Measurements from ENCODE around the gene B3GALNT2.
"Not testable (repeated sequence)": the region's sequence is repeated elsewhere in the genome, so short reads cannot be mapped to it uniquely, and the experiment has no call there.

B3GALNT2 gene

DNA sequence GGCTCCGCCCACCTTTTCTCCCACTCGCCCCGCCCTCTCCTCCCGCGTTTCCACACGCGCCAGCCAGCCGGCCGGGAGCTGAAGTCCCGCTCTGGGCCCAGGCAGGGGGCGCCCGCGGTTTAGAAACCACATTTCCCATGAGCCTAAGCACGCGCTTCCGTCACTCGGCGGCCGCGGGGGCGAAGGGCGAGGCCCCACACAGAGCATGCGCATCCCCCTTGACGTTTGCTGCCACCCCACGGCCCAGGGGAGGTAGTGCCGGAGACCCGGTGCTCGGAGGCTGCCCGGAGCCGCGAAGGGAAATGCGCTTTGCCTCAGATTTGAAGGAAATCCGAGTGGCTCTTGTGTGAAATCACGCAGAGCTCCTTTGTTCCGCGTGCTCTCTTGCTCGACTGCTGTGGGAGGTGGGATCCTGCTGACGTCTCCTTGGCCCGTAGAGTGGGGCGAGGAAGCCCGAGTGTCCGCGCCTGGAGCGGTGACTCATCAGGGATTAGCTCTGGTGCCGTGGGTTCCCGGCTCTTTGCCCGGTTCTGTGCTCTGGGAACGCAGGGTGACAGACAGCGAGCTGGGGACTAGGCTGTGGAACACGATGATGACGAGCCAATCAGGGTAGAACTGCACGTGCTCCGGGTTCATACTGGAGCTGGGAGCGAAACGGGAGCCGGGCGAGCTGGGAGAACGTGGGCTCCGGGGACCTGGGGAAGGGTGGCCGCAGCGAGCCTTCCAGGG, 406 bp upstream of the B3GALNT2 start:
- in situ Hi-C loops (cut with MboI; ENCODE audit: low sequenced_read_pairs) = no loop called here

DNA sequence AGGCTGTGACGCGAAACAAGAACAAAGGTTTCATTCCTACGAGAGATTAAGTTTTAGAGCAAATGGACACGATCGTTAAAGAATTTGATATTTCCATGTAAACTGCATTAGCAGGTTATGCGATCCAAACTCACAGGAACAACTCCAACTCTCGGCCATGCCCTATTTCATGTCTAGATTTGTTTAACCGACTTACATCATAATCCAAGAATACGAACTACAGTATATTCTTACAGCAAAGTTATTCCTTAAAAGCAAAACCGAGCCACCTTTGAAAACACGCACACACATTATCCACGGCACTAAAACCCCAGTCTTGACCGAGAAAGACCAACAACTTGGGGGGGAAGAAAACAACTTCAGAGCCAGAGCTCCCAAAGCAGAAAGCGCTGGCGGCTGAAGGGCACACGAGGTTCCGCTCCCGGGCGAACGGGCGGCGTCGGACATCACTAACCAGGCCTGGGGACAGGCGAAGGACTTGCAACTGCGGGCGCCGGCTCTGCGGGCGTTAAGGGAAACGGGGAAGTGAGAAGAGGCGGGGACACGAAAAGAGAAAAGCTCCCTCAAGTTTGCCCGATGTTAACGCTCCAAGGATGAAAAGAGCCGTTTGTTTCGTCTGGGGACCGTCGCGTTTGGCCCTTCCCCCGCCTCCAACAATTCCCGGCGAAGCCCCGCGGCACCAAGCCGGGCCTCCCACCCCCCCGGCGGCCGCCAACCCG, 690 bp downstream of the B3GALNT2 start:
- in situ Hi-C loops (cut with MboI; ENCODE audit: low sequenced_read_pairs) = no loop called here

DNA sequence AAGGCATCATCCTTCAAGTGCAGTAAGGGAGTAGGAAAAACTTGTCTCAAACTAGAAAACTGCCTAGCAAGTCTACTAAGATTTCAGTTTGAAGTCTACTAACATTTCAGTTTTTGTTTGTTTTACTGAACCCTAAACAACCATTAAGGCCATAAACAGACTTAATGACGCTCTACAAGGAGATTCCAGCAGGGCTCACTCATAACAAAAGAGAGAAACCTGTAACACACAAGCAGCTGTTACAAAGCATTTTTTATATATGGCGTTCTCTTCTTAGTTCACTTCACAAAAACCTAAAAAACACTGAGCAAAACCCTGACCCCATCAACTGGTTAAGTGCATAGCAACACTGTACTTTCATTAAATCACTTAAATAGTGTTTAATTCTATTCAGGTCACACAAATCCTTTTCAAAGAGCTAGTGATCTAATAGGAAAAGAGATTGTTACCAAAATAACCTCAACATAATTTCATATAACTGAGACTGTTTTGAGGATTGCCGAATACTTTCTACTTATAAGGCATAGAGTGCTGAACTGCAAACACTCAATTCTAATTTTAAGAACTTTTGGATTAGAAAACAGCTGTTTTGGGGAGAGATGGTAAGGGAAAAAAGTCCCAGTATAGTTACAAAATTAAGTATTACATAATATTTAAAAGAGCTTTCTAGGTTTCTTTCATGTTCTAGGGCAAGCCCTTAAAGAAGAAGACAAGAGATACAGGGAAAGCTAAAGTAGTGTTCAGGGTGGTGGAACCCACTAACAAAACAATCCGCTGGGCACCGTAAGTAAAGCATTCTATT, 1.4 kb downstream of the B3GALNT2 start:
- in situ Hi-C loops (cut with MboI; ENCODE audit: low sequenced_read_pairs) = no loop called here

DNA sequence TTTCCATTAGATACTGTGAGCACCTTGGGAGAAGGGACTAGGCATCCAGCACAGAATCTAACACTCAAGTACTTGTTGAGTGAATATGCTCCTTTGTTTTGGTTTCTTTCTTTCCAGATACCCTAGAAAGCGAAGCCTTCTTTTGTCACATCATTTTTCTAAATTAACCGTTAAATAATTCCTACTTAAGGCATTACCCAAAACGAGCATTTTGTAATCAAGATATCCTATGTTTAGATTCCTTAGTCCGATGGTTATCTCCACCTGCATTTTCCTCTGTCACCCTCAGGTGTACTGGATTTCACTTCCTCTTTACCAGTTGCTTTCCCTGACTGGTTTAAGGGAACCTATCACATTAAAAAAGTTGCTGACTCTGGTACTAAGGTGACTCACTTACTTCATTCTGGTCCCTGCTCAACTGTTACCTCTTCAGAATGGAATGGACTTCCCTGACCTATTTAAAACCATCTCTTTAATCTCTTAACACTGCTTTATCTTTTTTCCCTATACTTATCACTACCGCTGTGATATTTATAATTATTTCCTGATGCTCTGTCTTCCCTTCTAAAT, 3.2 kb downstream of the B3GALNT2 start:
- in situ Hi-C loops (cut with MboI; ENCODE audit: low sequenced_read_pairs) = no loop called here

DNA sequence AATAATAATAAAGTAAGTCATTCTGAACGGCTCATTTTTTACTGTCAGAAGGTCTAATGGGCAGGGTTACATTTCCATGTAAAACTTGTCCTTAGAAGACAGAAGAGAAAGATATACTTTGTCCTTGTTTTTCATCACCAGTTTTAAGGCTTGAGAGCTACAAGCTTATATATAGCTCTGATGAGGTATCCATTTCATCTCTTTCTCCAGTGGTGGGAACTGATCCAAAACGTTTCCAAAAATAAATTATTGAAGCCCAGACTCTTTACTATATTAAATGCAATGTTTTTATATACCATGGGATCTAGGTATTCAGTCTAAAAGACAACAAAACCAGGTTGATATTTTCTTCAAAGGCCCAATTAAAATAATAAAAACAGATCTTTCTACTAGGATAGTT, 8.7 kb downstream of the B3GALNT2 start:
- in situ Hi-C loops (cut with MboI; ENCODE audit: low sequenced_read_pairs) = no loop called here

DNA sequence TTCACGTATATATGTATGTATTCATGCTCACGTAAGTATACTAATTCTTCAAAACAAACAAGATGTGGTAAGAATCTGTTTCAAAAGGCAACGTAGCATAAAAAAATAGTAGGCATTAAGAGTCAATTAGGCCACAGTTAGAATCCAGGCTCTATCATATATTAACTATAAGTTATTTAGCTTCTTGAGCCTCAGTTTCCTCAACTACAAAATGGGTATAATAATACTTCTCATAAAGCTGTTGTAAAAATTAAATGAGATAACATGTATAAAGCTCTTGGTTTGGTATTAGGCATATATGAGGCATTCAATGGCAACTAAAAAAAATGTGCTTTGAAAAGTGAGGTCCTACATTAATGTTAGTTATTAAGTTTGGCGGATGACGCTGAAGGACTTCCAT, 9.2 kb downstream of the B3GALNT2 start:
- in situ Hi-C loops (cut with MboI; ENCODE audit: low sequenced_read_pairs) = no loop called here

DNA sequence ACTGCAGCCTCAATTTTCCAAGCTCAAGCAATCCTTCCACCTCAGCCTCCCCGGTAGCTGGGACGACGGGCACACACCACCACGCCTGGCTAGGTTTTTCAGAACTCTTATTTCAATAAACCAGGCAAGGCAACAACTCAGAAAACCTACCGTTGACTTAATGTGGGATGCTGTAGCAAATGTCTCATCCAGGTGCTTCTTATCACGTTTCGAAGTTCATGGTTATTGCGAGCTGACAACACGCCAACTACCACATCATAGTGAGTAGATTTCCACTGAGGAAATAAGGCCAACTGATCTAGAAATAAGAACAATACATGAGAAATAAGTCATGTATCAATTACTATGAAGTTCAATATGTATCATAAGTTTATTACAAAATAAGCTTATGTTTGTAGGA, 9.7 kb downstream of the B3GALNT2 start:
- in situ Hi-C loops (cut with MboI; ENCODE audit: low sequenced_read_pairs) = no loop called here

DNA sequence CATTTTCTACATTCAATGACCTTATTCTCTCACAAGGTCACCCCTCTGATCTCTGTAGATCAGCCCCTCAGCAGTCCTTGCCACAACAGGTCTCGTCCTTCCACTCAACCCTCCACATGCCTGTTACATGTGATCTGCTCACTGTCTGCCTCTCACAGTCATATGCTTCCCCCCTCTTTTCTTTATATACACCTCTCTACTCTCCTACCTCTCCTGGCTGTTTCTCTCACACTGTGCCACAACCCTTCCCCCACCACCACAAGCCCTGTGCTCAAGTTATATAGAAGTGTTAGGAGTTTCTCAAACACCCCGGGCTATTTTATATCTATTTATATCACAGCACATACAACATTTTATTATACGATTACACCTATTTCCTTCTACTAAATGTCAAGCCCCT, 12.6 kb downstream of the B3GALNT2 start:
- in situ Hi-C loops (cut with MboI; ENCODE audit: low sequenced_read_pairs) = no loop called here

DNA sequence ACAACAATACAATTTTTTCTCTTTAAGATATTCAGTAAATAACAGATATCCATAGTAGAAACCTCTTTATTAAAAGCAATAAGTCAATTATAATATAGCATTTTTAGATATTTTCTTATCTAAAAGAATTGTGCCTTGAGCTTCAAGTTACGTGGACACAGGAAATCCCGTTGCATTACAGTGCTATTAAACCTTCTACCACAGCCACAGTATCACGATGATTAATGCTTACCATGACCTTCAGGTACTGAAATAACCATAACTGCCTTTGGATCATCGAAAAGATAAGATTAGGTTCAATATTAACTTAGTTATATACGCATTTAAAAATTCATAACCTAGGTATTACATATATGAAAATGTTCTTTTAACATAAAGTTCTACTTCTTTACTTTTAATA, 17.9 kb downstream of the B3GALNT2 start:
- in situ Hi-C loops (cut with MboI; ENCODE audit: low sequenced_read_pairs) = no loop called here

DNA sequence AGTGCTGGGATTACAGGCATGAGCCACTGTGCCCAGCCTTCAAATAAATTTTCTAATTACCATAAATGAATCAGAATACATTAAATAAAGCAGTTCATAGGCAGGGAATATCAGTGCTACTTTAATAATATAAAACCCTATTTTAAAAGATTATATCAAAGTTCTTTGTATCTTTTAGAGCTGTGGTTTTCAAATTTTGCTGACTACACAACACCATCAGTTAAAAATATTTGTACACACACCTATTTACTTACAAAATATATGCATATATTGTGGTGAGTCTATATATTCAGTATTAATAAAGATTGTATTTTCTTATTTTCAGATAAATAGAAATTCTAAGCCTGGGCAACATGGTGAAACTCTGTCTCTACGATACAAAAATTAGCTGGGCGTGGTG, 18.7 kb downstream of the B3GALNT2 start:
- in situ Hi-C loops (cut with MboI; ENCODE audit: low sequenced_read_pairs) = no loop called here

DNA sequence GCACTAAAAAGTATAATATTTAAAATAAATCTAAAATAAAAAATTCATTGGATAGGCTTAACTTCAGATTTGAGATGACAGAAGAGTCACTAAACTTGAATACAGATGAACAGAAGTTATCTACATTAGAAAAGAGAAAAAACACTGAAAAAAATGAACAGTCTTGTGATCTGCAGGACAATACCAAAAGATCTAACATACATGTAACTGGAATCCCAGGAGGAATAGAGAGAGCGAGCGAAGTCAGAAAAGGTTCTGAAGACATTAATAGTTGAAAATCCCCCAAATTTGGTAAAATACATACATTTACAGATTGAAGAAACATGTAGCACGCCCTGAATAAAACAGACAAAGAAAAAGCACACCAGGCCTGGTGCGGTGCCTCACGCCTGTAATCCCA, 21.2 kb downstream of the B3GALNT2 start:
- in situ Hi-C loops (cut with MboI; ENCODE audit: low sequenced_read_pairs) = no loop called here

DNA sequence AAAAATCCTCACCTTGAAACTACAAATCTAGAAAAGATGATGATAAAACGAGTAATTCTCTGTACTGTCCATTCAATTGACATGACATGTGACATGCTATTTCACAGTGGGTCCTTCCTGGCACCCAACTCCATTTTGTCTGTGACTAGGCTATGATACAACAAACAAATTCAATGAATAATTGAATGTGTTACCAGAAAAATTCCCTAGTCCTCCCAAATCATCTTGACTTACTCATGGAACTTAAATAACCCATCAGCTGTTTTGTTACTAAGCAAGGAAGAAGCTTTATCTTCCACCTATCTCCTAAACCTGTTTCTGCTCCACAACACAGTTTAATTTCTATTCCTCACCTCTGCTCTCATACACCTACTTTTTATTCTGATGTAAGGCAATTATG, 30.4 kb downstream of the B3GALNT2 start:
- in situ Hi-C loops (cut with MboI; ENCODE audit: low sequenced_read_pairs) = no loop called here

DNA sequence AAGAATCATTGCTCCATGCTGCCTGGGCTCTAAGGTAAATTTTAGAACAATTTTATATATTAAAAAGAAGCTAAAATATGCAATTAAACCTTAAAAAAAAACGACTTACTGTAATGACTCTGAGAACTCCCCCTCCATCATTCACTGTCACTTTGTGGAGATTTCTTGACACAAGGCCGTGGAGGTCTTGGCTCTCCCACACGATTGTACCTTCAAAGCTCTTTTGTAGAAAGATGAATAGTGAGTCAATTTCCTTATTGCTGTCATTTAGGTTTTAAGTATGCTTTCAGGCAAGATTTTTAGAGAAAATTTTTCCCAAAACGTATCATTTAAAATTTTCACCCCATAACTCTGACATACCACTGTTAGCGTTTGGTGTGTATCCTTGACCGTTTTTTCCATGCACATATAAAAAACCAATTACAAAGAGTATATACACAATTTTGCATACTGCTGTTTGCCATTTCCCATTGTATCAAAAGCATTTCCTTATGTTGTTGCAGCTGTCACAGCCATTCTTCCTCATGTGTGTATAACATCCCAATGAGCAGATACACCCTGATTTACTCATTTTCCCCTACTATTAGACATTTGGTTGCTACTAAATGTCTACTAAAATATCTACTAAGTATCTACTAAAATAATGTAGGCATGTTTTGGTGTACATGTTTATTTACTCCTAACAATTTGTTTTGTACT, 33.4 kb downstream of the B3GALNT2 start:
- in situ Hi-C loops (cut with MboI; ENCODE audit: low sequenced_read_pairs) = no loop called here

DNA sequence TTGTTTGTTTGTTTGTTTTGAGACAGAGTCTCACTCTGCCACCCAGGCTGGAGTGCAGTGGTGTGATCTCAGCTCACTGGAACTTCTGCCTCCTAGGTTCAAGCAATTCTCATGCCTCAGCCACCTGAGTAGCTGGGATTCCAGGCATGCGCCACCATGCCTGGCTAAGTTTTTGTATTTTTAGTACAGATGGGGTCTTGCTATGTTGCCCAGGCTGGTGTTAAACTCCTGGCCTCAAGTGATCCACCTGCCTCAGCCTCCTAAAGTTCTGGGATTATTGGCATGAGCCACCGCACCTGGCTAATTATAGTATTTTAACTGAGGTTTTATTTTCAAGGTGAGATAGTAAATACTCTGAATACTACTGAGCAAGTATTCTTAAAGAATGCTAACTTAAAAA, 34.4 kb downstream of the B3GALNT2 start:
- in situ Hi-C loops (cut with MboI; ENCODE audit: low sequenced_read_pairs) = not testable (repeated sequence)

DNA sequence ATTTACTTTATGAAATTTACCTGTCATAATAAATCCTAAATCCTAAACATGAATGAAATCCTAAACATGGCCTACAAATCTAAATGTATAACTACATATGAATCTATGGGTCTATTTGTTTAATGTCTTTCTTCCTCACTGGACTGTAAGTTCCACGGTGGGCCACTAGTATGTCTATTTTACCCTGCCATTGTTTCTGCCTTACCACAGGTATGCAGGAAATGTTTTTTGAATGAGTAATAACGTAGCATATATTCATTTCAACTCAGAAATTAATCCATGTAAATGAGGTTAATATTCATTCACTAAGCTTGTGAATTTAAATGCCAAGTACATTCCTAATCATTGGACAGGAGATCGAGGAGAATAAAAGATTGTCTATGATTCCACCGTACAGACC, 35.3 kb downstream of the B3GALNT2 start:
- in situ Hi-C loops (cut with MboI; ENCODE audit: low sequenced_read_pairs) = no loop called here

DNA sequence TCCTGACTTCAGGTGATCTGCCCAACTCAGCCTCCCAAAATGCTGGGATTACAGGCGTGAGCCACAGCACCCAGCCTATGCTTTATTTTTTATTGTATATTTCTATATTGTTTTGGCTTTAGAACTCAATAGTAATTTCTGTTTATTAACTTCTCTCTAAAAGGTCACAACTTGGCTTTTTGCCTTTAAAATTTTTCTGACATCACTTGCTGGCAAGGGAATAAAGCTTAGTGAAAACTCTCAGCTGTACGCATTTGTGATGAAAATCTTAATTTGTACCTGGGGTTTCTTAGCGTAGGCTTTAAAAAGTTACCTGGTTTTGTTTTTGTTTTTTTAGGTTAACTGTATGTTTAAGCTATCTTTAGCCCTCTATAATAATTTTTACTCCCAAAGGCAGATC, 36.2 kb downstream of the B3GALNT2 start:
- in situ Hi-C loops (cut with MboI; ENCODE audit: low sequenced_read_pairs) = no loop called here

DNA sequence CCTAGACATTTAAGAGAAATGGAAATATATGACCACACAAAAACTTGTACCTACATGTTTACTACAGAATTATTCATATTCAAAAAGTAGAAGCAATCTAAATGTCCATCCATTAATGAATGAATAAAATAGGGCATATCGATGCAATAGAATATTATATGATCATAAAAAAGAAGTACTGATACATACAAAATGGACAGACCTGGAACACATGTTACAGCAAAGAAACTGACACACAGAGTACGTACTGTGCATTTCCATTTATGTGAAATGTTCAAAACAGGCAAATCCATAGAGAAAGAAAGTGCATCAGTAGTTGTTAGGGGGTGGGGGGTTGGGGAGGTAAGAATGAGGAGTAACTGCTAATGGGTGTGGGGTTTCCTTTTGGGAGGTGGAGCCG, 39.2 kb downstream of the B3GALNT2 start:
- in situ Hi-C loops (cut with MboI; ENCODE audit: low sequenced_read_pairs) = no loop called here

DNA sequence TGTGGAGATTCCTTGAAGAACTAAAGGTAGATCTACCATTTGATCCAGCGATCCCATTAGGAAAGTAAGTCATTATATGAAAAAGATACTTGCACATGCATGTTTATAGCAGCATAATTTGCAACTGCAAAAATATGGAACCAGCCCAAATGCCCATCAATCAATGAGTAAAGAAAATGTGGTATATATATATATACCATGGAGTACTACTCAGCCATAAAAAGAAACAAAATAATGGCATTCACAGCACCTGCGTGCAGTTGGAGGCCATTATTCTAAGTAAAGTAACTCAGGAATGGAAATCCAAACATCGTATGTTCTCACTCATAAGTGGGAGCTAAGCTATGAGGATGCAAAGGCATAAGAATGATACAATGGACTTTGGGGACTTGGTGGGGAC, 41.4 kb downstream of the B3GALNT2 start:
- in situ Hi-C loops (cut with MboI; ENCODE audit: low sequenced_read_pairs) = not testable (repeated sequence)

DNA sequence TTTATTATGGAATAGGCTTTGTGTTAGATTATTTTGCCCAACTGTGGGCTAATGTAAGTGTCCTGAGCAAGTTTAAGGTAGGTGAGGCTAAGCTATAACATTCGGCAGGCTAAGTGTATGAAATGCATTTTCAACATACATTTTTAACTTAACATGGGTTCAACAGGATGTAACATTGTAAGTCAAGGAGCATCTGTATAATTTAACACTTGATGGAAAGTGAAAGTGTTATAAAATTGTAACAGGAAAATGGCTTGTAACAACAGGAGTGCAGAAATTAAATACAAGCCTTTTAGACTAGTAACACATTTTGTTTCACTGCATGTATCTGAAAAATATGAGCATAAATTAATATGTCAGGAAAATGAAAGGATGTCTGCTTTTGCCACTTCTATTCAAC, 42.3 kb downstream of the B3GALNT2 start:
- in situ Hi-C loops (cut with MboI; ENCODE audit: low sequenced_read_pairs) = no loop called here

DNA sequence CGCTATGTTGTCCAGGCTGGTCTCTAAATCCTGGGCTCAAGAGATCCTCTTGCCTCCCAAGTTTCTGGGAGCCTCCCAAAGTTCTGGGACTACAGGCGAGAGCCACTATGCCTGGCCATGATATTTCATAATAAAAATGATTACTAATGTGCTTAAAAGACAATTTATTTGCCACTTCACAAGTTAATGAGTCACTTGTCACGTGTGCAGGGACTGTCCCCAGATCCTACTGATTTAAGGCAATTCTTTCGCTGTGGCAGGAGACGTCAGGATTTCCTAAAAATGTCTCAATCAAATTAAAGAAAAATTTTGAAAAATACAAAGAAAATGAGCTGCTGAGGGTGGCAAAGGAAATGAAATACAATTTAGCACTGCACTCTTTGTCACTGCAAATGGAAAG, 43.5 kb downstream of the B3GALNT2 start:
- in situ Hi-C loops (cut with MboI; ENCODE audit: low sequenced_read_pairs) = no loop called here

DNA sequence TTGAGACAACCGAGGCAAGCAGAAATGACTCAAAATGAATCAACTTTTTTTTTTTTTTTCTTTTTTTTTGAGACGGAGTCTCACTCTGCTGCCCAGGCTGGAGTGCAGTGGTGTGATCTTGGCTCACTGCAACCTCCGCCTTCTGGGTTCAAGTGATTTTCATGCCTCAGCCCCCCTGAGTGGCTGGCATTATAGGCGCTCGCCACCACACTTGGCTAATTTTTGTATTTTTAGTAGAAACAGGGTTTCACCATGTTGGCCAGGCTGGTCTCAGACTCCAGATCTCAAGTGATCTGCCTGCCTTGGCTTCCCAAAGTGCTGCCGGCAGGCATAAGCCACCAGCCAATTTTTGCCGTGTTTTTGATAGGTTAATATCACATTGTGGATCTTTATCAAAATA, 46.4 kb downstream of the B3GALNT2 start:
- in situ Hi-C loops (cut with MboI; ENCODE audit: low sequenced_read_pairs) = not testable (repeated sequence)

Data from HL-60/S4 treated with phorbol 12-myristate 13-acetate at 8.2 ng/mL for 4 days and 3 days (cell line).